MCF 10A (cell line): Measurements from ENCODE around the gene PKIB. TPM values are rescaled to one million over a fixed set of nuclear protein-coding genes. Genes with fewer than 3 reads are reported as not detected.
A peak's percentile ranks its signal among the peaks of the same experiment; 100 is the strongest.

Experiments
- BruUV-seq: library from RNA; stranded (reverse); fragments of 400-500 nt; replicated peaks from 2 replicates; lab custom pipeline; 2021; lab: Mats Ljungman, UMichigan
- CTCF ChIA-PET: fragments of 300-600 bp; sonication (Branson Sonifier 250); formaldehyde crosslinking; extraction: SDS; loops from one replicate; lab custom pipeline; 2021; ENCODE audit warnings: antibody characterized with exemption, inconsistent platforms; lab: Yijun Ruan, JAX
- POLR2A ChIA-PET: fragments of 300-600, 350-650 bp; sonication (Branson Sonifier 250); formaldehyde crosslinking; extraction: SDS; loops from one replicate; lab custom pipeline; 2020; ENCODE audit warnings: antibody characterized with exemption, inconsistent platforms; lab: Yijun Ruan, JAX
- DNase-seq: peaks from one replicate; pipeline ENCODE4 v3.0.0-alpha.2; 2018; ENCODE audit not compliant: unreplicated experiment
- H3K27ac Mint-ChIP-seq: one replicate; pipeline ENCODE4 v1.8.0; 2022; ENCODE audit warnings: mild to moderate bottlenecking, low read depth, mixed read lengths; ENCODE audit not compliant: unreplicated experiment
- H3K27me3 Mint-ChIP-seq: one replicate; pipeline ENCODE4 v1.8.0; 2022; ENCODE audit warnings: mixed read lengths; ENCODE audit not compliant: insufficient read depth, unreplicated experiment
- H3K36me3 Mint-ChIP-seq: one replicate; pipeline ENCODE4 v1.8.0; 2022; ENCODE audit warnings: mild to moderate bottlenecking, moderate library complexity, mixed read lengths; ENCODE audit not compliant: insufficient read depth, unreplicated experiment
- H3K4me1 Mint-ChIP-seq: one replicate; pipeline ENCODE4 v1.8.0; 2022; ENCODE audit warnings: mixed read lengths; ENCODE audit not compliant: insufficient read depth, unreplicated experiment
- H3K4me3 Mint-ChIP-seq: one replicate; pipeline ENCODE4 v1.8.0; 2022; ENCODE audit warnings: mild to moderate bottlenecking, moderate library complexity, mixed read lengths; ENCODE audit not compliant: unreplicated experiment
- H3K9me3 Mint-ChIP-seq: one replicate; pipeline ENCODE4 v1.8.0; 2022; ENCODE audit warnings: mixed read lengths; ENCODE audit not compliant: unreplicated experiment
- intact Hi-C: fragments of 100-400 bp; cut with micrococcal nuclease; formaldehyde crosslinking; loops from 2 replicates; pipeline ENCODE4 v1.14.1; 2022
- total RNA-seq: library from RNA; stranded (reverse); gene quantifications from 2 replicates; pipeline ENCODE4 v1.2.3, GENCODE V29; 2022
- TF ChIP-seq, protein P1 (sequence below): fragments of 200-600 bp; IDR thresholded peaks from one replicate; pipeline ENCODE4 v1.8.0; 2022; ENCODE audit warnings: antibody characterized with exemption, mild to moderate bottlenecking; ENCODE audit not compliant: unreplicated experiment

Gene PKIB
- total RNA-seq, 1 experiment from 2014 or later = 6.0 TPM

DNA sequence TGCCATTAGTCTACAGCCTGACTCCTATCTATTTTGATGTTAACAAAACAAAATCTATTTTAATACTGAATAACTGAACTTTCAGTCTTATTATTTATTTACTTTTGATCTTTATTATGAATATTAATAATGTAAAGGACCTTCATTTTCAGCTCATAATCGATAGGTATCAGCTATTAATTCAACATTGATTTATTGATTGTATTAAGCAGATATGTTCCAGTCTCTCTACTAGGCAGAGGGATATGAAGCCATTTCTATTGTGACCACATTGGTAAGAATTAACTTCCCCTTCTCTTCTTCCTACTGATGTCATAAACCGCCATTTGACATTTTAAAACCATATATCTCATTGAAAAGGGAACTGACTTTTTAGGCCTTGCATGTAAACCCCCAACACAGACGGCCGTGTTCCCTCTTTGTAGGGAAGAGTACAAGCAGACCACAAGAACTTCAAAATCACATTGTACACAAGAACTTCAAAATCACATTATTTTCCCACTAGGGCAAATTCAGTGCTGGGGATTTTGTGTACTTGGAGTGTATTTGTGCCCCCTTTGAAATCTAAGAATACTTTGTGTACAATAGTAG, 99.8 kb downstream of the PKIB start:
- CTCF ChIA-PET = no interaction called here
- Mint-ChIP-seq H3K27me3 (no peaks in the 10 kb centered on the region), H3K36me3 (no peaks in the 10 kb centered on the region), H3K27ac (no peak overlapping the region), H3K4me1 (peaks cover 7% of the 10 kb centered on the region), H3K4me3 (no peak overlapping the region), H3K9me3 (no peaks in the 10 kb centered on the region)
- intact Hi-C loops = no loop called here
- BruUV-seq = no TSS peak
- TF ChIP-seq, protein P1, sequence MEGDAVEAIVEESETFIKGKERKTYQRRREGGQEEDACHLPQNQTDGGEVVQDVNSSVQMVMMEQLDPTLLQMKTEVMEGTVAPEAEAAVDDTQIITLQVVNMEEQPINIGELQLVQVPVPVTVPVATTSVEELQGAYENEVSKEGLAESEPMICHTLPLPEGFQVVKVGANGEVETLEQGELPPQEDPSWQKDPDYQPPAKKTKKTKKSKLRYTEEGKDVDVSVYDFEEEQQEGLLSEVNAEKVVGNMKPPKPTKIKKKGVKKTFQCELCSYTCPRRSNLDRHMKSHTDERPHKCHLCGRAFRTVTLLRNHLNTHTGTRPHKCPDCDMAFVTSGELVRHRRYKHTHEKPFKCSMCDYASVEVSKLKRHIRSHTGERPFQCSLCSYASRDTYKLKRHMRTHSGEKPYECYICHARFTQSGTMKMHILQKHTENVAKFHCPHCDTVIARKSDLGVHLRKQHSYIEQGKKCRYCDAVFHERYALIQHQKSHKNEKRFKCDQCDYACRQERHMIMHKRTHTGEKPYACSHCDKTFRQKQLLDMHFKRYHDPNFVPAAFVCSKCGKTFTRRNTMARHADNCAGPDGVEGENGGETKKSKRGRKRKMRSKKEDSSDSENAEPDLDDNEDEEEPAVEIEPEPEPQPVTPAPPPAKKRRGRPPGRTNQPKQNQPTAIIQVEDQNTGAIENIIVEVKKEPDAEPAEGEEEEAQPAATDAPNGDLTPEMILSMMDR = no peak
- DNase-seq = no peak
- POLR2A ChIA-PET = no interaction called here

DNA sequence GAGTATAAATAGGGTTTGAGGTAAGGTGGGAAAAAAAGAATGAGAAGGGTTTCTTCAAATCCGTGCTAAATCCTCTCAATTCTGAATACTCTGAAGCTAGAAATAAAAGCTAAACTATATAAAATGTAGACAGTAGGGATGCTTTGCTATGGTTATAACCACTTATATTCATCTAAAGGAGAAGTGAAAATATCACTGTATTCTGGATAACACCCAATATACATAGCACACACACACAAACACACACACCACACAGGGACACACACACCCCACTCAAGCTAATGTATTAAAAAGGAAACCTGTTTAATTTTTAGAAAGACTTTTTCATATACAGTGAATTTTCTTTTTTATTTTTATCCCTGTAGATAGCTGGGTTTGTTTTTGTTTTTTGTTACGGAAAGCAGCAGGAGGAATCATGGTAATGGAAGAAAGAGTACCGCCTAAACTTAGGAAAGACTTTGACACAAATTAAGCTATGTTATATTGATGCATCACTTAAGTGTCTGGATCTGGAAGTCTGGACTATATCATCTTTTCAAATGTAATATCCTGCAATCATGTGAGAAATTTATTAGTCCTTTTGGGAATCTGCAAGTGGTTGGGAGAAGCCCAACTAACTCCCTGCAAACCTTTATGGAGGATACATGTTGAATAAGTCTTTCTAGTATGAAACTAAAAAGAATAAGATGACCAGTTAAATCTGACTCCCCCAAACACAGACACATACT, 100.9 kb downstream of the PKIB start:
- no peaks in the 10 kb centered on the region for H3K27me3 Mint-ChIP-seq
- DNase-seq = no peak
- intact Hi-C loops = no loop called here
- H3K9me3 Mint-ChIP-seq = no peaks in the 10 kb centered on the region
- TF ChIP-seq, protein P1 = no peak
- ChIA-PET POLR2A (no interaction called here), CTCF (interaction anchor here (1.0 kb wide), 1 partner anchor 16 kb away, joined by 3 read pairs; no protein-coding TSS in a partner anchor)
- no peak overlapping the region for H3K27ac Mint-ChIP-seq
- H3K4me3 Mint-ChIP-seq = no peak overlapping the region
- peaks cover 7% of the 10 kb centered on the region for H3K4me1 Mint-ChIP-seq
- no peaks in the 10 kb centered on the region for H3K36me3 Mint-ChIP-seq
- BruUV-seq = no TSS peak

DNA sequence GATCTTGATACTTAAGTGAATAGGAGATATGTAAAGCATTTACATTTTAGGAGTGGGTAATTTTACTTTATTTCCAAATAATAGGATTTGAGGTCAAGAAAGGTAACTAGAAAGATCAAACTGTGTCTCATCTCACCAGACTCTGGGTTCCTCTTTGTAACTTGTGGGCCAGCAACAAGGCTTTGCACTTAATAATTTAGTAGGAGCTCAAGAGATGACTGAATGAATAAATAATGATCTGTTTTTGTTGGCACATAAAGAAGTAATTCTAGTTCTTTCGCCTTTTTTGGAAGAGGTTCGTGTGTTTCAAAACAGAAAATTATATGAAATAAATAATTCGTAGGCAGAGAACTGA, 101.9 kb downstream of the PKIB start:
- Mint-ChIP-seq H3K27ac (peak overlapping the region; percentile 4), H3K9me3 (no peaks in the 10 kb centered on the region), H3K36me3 (no peaks in the 10 kb centered on the region), H3K27me3 (no peaks in the 10 kb centered on the region), H3K4me3 (no peak overlapping the region), H3K4me1 (peaks cover 7% of the 10 kb centered on the region)
- ChIA-PET POLR2A (no interaction called here), CTCF (no interaction called here)
- TF ChIP-seq, protein P1 = no peak
- no peak for DNase-seq
- BruUV-seq = no TSS peak
- intact Hi-C loops = no loop called here

DNA sequence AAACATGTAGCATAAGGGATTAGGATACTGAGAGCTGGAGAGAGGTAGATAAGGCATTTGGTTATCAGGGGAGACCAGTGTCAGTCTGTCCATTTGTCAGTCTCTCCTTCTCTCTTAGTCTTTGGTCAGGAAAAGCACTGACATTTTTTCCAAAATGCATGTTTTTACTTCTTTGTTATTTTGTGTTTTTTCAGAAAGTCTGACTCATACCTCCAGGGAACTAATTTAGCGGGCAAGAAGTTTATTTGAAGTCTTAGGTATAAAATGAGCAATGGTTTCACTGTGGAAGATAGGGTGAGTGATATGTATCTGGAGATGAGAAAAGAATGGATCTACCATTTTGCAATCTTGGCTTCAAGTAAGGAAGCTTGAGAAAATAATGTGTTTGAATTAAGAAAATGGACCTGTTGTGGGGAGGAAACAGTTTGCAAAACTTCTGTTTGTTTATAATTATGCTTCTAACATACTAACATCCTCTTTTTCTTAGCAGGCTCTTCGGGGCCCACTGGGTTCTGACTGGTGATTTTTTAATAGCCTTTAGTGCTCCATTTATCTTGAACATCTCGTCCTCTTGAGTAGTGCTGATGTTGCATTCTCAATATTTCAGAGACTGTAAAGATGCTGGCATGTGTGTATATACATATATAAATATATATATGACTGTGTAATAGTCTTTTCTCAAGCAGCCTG, 102.4 kb downstream of the PKIB start:
- ChIA-PET CTCF (interaction anchor here (1.0 to 1.6 kb wide), 2 partner anchors 9 to 126 kb away, joined by 5 to 6 read pairs; no protein-coding TSS in a partner anchor), POLR2A (interaction anchor here (0.7 kb wide), 1 partner anchor 422 kb away, joined by 3 read pairs; no protein-coding TSS in a partner anchor)
- Mint-ChIP-seq H3K27me3 (no peaks in the 10 kb centered on the region), H3K9me3 (no peaks in the 10 kb centered on the region), H3K27ac (peak overlapping the region; percentile 4), H3K4me3 (no peak overlapping the region), H3K4me1 (peaks cover 7% of the 10 kb centered on the region), H3K36me3 (no peaks in the 10 kb centered on the region)
- no TSS peak for BruUV-seq
- intact Hi-C loops = no loop called here
- TF ChIP-seq, protein P1 = no peak
- DNase-seq = no peak
